ENCODE data around the gene PPFIA1.

Gene PPFIA1

DNA sequence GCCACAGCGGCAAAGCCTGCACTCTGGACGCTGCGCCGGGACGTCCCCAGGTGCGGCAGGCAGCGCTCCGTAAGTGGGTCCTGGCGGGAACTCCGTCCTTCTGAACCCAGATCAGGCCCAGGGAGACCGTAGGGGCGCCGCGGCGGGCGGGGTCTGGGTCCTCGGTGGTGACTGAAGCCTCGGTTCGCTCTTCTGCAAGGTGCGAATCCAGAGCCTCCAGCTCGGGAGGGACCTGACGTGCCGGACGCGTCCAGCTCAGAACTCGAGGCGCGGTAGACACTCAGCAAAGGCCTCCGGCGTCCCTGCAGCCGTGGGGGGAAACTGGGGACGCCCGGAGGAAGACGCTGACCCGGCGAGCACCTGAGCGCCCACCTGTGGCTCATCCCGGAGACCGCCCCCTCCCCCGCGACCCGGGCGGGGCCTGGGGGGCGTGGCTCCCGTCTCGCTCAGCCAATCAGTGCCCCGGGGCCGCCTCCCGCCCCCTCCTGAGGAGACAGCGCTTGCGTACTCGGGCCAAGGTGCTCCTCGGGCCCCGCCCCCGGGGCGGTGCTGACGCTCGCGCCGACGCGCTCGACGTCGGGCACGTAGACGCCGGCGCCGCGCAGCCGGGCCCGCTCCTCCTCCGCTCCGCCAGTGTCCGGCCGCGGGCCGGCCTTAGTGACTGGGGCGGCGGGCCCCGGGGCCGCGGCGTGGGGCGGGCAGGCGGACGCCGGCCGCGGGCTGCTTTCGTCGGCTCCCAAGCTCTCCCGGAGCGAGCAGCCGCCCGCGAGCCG, at the start of gene PPFIA1:
PPFIA1 (plus strand) TSS at position 587 of the 773 bp plus-strand sequence. CDS start 1,483 bp downstream, outside the sequence.
- peak within 1 kb of the TSS; percentile 82 for H3K27ac Mint-ChIP-seq
- peaks cover 21% of the 10 kb centered on the region for H3K36me3 Mint-ChIP-seq (ENCODE audit: low read depth)
- H3K4me1 Mint-ChIP-seq (ENCODE audit: low read depth) = peaks cover 25% of the 10 kb centered on the region
- H3K27me3 Mint-ChIP-seq (ENCODE audit: low read depth) = peaks cover 23% of the 10 kb centered on the region
- no peaks in the 10 kb centered on the region for H3K9me3 Mint-ChIP-seq
- H3K4me3 Mint-ChIP-seq = peak within 1 kb of the TSS; percentile 92
- peak; percentile 95 for DNase-seq (ENCODE audit: low spot score)

DNA sequence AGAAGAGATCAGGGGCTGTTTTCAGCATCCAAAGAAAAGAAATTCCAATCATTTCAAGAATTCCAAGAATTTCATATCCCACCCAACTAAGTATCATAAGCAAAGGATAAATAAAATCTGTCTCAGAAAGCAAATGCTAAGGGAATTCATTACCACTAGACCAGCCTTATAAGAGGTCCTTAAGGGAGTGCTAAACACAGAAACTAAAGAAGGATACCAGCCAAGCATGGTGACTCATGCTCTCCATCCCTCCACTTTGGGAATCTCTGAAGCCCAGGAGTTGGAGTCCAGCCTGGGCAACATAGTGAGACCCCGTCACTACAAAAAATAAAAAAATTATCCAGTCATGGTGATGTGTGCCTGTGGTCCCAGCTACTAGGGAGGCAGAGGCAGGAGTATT, 49.6 kb upstream of the PPFIA1 start:
- no peak for DNase-seq (ENCODE audit: low spot score)
- no peaks in the 10 kb centered on the region for H3K9me3 Mint-ChIP-seq
- H3K4me1 Mint-ChIP-seq (ENCODE audit: low read depth) = no peaks in the 10 kb centered on the region
- peaks cover 38% of the 10 kb centered on the region for H3K27me3 Mint-ChIP-seq (ENCODE audit: low read depth)
- H3K36me3 Mint-ChIP-seq (ENCODE audit: low read depth) = no peaks in the 10 kb centered on the region
- H3K4me3 Mint-ChIP-seq = no peak overlapping the region
- H3K27ac Mint-ChIP-seq = no peak overlapping the region

DNA sequence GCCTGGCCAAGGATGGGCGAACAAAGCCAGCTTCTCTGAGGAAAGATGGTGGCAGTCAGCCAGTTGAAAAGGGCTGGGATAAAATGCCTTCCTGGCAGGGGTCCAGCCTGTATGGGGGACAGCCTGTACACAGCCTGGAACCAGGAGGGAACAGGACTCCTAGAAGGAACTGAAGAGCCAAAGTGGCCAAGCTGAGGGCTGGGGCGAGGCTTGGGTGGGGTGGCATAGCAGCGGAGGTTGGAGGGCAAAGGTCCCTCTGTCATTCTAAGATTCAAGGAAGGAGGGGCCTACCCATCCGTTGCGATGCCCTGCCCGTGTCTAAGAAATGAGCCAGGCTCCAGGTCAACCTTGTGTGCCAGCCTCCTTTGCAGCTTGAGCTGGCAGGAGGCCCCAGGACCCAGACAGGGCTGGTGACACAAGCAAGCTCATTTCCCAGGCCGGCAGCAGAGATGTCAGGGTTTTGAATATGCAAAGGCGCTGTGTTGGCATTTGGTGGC, 44.8 kb upstream of the PPFIA1 start:
- Mint-ChIP-seq H3K4me3 (no peak overlapping the region), H3K9me3 (no peaks in the 10 kb centered on the region), H3K4me1 (ENCODE audit: low read depth) (no peaks in the 10 kb centered on the region), H3K36me3 (ENCODE audit: low read depth) (no peaks in the 10 kb centered on the region), H3K27me3 (ENCODE audit: low read depth) (peaks cover 23% of the 10 kb centered on the region), H3K27ac (no peak overlapping the region)
- DNase-seq (ENCODE audit: low spot score) = no peak

DNA sequence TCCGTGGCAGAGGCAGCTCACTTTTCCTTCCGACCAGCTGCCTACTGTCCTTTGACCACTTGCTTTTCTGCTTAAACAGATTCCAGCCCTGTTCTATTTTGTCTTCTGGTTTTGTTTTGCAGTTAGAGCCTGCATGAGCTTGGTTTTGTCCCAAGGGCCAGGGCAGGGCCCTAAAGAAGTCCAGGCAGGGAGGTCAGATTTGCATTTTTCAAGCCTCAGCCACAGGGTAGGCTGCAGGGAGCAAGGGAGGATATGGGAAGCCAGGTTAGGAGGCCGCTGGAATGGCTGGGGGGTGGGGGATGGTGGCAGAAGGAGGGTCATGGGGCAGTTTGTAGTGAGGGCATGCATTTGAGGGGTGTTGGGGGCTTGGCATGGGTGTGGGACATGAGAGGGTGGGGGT, 44.3 kb upstream of the PPFIA1 start:
- Mint-ChIP-seq H3K9me3 (no peaks in the 10 kb centered on the region), H3K4me3 (no peak overlapping the region), H3K27me3 (ENCODE audit: low read depth) (peaks cover 23% of the 10 kb centered on the region), H3K4me1 (ENCODE audit: low read depth) (no peaks in the 10 kb centered on the region), H3K27ac (no peak overlapping the region), H3K36me3 (ENCODE audit: low read depth) (no peaks in the 10 kb centered on the region)
- DNase-seq (ENCODE audit: low spot score) = no peak

DNA sequence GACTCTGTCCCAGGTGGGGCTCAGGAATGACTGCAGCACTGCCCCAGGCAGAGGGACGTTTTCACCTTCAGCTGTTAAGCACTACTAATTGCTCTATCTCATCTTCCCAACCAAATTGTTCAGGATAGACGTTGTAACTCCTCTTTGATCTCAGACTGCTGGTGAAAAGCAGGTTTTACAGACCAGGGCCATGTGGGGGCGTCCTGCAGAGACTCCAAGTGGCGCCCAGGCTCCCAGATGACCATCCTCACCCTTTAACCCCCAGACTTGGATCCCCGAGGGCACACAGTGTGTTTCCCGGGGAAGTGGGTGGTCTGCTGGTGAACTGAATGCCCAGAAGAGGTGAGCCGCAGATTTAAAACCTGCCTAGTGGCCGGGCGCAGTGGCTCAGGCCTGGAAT, 43.5 kb upstream of the PPFIA1 start:
- H3K36me3 Mint-ChIP-seq (ENCODE audit: low read depth) = no peaks in the 10 kb centered on the region
- H3K27ac Mint-ChIP-seq = no peak overlapping the region
- DNase-seq (ENCODE audit: low spot score) = no peak
- H3K4me1 Mint-ChIP-seq (ENCODE audit: low read depth) = no peaks in the 10 kb centered on the region
- H3K27me3 Mint-ChIP-seq (ENCODE audit: low read depth) = peaks cover 23% of the 10 kb centered on the region
- no peaks in the 10 kb centered on the region for H3K9me3 Mint-ChIP-seq
- H3K4me3 Mint-ChIP-seq = no peak overlapping the region

DNA sequence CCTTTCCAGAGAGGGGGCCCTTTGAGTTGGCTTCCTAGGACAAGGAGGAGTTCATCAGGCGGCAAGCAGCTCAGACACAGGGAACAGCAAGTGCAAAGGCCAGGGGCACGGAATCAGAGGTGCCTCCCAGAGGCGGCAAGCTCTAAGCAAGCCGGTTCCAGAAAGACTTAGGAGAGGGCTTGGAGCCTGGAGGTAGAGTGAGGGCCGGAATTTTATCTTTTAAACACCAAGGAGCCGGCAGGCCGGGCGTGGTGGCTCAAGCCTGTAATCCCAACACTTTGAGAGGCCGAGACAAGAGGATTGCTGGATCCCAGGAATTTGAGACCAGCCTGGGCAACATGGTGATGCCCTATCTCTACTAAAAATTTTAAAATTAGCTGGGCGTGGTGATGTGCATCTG, 40.8 kb upstream of the PPFIA1 start:
- no peak for DNase-seq (ENCODE audit: low spot score)
- H3K27ac Mint-ChIP-seq = no peak overlapping the region
- H3K36me3 Mint-ChIP-seq (ENCODE audit: low read depth) = no peaks in the 10 kb centered on the region
- no peaks in the 10 kb centered on the region for H3K9me3 Mint-ChIP-seq
- H3K4me3 Mint-ChIP-seq = no peak overlapping the region
- H3K27me3 Mint-ChIP-seq (ENCODE audit: low read depth) = peaks cover 7% of the 10 kb centered on the region
- no peaks in the 10 kb centered on the region for H3K4me1 Mint-ChIP-seq (ENCODE audit: low read depth)

DNA sequence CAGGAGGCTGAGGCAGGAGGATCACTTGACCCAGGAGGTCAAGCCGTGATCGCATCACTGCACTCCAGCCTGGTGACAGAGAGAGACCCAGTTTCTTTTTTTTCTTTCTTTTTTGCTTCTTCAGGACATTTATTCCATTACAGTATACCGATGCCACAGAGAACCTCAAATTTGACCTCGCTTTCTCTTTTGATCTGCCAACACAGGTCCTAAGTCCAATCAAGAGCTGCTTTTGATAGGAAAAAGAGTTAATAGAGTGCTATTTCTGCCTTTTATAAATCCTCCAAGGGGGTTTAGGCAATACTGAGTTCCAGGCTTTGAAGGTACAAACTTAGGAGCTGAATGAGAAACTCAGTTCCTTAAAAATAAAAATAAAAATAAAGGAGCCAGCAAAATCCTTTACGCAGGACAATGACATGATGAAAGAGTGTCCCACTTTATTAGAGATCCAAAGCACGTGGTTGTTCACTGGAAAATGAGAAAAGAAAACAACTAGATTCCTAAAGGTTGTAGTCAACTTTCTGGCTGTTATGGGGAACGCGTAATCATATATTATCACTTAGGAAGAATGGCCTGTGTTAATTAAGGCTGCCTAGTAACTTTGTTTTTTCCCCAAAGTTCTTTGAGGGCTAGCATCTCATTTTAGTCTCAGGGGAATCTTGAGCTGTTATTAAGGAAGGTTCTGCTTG, 40.2 kb upstream of the PPFIA1 start:
- H3K9me3 Mint-ChIP-seq = no peaks in the 10 kb centered on the region
- H3K36me3 Mint-ChIP-seq (ENCODE audit: low read depth) = no peaks in the 10 kb centered on the region
- no peak overlapping the region for H3K4me3 Mint-ChIP-seq
- H3K27me3 Mint-ChIP-seq (ENCODE audit: low read depth) = peaks cover 2% of the 10 kb centered on the region
- H3K4me1 Mint-ChIP-seq (ENCODE audit: low read depth) = no peaks in the 10 kb centered on the region
- H3K27ac Mint-ChIP-seq = no peak overlapping the region
- DNase-seq (ENCODE audit: low spot score) = no peak

DNA sequence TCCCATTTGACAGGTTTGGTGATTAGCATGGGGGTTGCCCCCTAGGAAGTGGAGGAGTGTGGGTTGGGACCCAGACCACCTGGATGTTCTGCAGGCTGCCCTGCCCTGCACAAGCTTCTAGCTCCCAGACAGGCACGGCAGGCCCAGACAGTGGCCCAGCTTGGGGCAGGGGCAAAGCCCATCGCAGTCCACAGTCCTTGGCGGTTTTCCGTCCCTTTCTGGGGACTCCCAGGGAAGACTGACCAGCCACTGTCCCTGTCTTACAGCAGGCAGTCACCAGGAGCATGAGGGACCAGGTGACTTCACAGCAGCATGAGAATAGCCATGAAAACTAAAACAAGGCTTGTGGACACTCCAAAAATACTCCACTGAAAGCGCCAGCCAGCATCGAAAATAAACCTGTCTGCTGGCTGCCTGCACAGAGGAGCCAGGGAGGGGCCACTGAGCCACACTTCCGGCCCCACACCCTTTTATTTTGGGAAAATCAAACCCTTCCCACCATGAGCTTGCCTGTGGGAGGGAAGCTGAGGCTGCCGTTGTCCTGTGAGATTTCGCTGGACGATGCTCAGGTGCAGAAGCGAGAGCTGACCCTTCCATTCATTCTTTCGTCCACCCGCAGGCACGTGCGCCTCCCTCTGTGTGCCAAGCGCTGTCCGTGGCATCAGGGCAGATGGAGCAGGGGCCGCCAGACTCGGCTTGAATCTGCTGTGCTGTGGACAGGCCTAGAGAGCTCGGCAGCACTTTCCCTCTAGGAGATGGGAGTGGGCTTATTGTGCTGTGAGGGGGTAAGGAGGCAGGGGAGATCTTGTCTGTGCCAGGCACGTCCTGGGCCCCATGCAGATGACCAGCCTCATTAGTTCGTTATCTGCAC, 39.4 kb upstream of the PPFIA1 start:
- Mint-ChIP-seq H3K27me3 (ENCODE audit: low read depth) (peaks cover 2% of the 10 kb centered on the region), H3K9me3 (no peaks in the 10 kb centered on the region), H3K27ac (no peak overlapping the region), H3K36me3 (ENCODE audit: low read depth) (no peaks in the 10 kb centered on the region), H3K4me1 (ENCODE audit: low read depth) (no peaks in the 10 kb centered on the region), H3K4me3 (no peak overlapping the region)
- no peak for DNase-seq (ENCODE audit: low spot score)

DNA sequence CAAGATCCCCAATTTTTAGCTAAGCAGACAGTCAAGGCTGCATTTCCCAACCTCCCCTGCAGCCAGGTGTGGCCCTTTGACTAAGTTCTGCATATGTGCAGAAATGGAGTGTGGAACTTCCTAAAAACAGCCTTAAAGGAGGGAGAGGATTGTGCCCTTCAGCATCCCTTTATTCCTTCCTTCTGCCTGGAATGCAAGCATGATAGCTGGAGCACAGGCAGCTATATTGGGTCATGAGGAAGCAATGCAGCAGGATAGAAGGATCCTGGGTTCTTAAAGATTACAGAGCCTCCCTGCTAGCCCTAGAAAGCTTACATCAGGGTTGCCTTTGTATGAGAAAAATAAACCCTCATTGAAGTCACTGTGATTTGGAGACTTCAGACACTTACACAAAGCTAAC, 37.5 kb upstream of the PPFIA1 start:
- Mint-ChIP-seq H3K27me3 (ENCODE audit: low read depth) (no peaks in the 10 kb centered on the region), H3K36me3 (ENCODE audit: low read depth) (no peaks in the 10 kb centered on the region), H3K27ac (no peak overlapping the region), H3K4me3 (no peak overlapping the region), H3K9me3 (no peaks in the 10 kb centered on the region), H3K4me1 (ENCODE audit: low read depth) (no peaks in the 10 kb centered on the region)
- no peak for DNase-seq (ENCODE audit: low spot score)

DNA sequence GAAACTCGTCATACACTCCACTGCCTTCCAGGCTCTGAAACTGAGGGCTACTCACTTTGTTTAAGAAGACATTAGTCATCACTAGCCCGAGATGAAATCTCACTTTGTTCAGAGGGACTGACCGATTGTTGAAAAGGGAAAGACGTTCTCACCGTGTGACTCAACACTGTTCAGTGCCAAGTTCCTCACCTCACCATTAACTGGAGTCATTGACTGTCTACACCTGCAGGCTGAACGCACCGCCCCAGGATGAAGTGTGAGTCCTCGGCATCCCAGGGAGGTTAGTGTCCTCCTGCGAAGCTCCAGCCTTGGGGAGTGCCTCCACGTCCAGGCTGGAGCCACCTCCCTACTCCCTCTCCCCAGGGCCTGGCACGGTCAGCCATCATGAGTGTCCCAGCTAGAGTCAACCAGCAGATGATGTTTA, 37.0 kb upstream of the PPFIA1 start:
- no peak overlapping the region for H3K4me3 Mint-ChIP-seq
- no peak for DNase-seq (ENCODE audit: low spot score)
- no peaks in the 10 kb centered on the region for H3K27me3 Mint-ChIP-seq (ENCODE audit: low read depth)
- no peaks in the 10 kb centered on the region for H3K9me3 Mint-ChIP-seq
- H3K36me3 Mint-ChIP-seq (ENCODE audit: low read depth) = no peaks in the 10 kb centered on the region
- H3K27ac Mint-ChIP-seq = no peak overlapping the region
- no peaks in the 10 kb centered on the region for H3K4me1 Mint-ChIP-seq (ENCODE audit: low read depth)

DNA sequence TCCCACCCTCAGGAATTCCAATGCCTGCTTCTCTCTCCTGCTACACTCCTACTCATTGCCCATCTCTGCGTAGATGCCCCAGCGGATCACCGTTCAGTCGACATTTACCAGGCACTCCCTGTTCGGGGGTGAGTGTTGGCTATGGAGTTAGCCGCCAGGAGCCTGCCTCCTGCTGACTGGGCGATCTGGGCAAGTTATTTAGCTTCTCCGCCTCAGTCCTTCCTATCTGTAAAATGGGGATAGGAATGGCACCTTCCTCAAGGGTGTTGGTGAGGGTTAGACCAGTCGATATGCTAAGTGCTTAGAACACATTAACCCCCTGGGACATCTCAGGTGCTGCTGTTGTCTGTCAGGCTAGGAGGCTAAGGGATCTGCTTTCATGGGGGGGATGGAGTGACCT, 36.5 kb upstream of the PPFIA1 start:
- Mint-ChIP-seq H3K36me3 (ENCODE audit: low read depth) (no peaks in the 10 kb centered on the region), H3K4me1 (ENCODE audit: low read depth) (no peaks in the 10 kb centered on the region), H3K4me3 (no peak overlapping the region), H3K27me3 (ENCODE audit: low read depth) (no peaks in the 10 kb centered on the region), H3K27ac (no peak overlapping the region), H3K9me3 (no peaks in the 10 kb centered on the region)
- DNase-seq (ENCODE audit: low spot score) = no peak

DNA sequence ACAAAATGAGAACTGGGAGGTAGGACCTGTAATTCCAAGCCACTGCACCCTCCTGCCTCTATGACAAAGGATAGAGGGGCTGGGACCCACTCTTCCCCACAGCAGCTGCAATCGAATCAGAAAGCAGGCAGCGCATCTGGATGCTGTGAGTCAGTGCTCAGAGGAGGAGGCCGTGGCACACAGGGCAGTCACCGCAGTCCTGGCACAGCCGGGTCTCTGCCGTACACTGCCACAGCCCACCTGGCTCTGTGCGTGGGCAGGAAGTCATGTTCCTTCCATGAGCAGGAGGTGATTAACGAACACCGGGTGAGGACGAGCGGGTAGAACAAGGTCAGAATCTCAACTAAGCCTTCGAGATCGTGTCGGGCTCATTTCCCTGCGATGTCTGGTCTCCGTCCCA, 30.2 kb upstream of the PPFIA1 start:
- no peak for DNase-seq (ENCODE audit: low spot score)
- no peaks in the 10 kb centered on the region for H3K4me1 Mint-ChIP-seq (ENCODE audit: low read depth)
- H3K4me3 Mint-ChIP-seq = no peak overlapping the region
- no peak overlapping the region for H3K27ac Mint-ChIP-seq
- H3K36me3 Mint-ChIP-seq (ENCODE audit: low read depth) = no peaks in the 10 kb centered on the region
- H3K27me3 Mint-ChIP-seq (ENCODE audit: low read depth) = peaks cover 4% of the 10 kb centered on the region
- no peaks in the 10 kb centered on the region for H3K9me3 Mint-ChIP-seq

DNA sequence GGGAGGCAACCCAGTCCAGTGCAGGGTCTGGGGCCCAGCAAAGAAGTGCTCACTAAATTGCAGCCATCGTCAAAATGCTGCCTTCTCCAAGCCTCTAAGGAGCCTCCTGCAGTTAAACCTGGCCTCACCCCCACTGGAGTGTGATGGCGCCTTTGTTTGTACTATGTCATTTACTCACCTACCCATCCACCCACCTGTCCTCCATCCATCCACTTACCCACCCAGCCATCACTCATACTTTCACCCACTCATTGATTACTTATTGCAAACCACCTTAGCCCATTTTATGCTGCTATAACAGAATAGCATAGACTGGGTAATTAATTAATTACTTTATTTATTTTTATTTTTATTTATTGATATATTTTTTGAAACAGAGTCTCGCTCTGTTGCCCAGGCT, 28.8 kb upstream of the PPFIA1 start:
- no peak for DNase-seq (ENCODE audit: low spot score)
- no peak overlapping the region for H3K27ac Mint-ChIP-seq
- H3K4me1 Mint-ChIP-seq (ENCODE audit: low read depth) = no peaks in the 10 kb centered on the region
- H3K36me3 Mint-ChIP-seq (ENCODE audit: low read depth) = no peaks in the 10 kb centered on the region
- no peak overlapping the region for H3K4me3 Mint-ChIP-seq
- peaks cover 4% of the 10 kb centered on the region for H3K27me3 Mint-ChIP-seq (ENCODE audit: low read depth)
- no peaks in the 10 kb centered on the region for H3K9me3 Mint-ChIP-seq

DNA sequence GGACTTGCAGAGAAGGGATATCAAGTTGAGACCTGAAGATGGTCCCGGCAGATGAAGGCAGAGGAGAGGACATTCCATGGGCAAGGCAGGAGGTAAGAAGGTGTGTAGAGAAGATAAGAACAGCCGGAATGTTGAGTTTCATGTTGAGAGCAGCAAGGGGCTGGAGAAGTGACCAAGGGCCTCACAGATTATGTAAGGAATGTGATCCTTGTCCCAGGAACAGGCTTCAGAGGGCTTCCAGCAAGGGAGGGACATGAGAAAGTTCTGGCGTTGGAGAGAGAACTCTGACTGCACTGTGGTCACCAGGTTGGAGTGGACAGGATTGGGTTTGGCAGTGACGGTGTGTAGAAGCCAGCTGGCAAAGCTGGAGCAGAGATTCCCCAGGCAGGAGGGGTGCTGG, 27.6 kb upstream of the PPFIA1 start:
- DNase-seq (ENCODE audit: low spot score) = no peak
- Mint-ChIP-seq H3K27ac (no peak overlapping the region), H3K4me3 (no peak overlapping the region), H3K4me1 (ENCODE audit: low read depth) (no peaks in the 10 kb centered on the region), H3K9me3 (no peaks in the 10 kb centered on the region), H3K36me3 (ENCODE audit: low read depth) (no peaks in the 10 kb centered on the region), H3K27me3 (ENCODE audit: low read depth) (peaks cover 4% of the 10 kb centered on the region)
